Peyer's patch (tissue), 4 donors: ENCODE results near the gene GAST.

Experiments
- CTCF ChIP-seq, 6 experiments: fragments of 450-650 bp in 4 of 6; fragments of 200-600 bp in 2 of 6; sonication (generic) in 1 of 6; IDR thresholded peaks; one replicate each; pipeline ENCODE4 v1.5.1; 2017 to 2019; ENCODE audit warnings: antibody characterized with exemption in 6 of 6, mild to moderate bottlenecking in 3 of 6, moderate library complexity in 1 of 6
- POLR2A ChIP-seq, 2 donors: fragments of 450-650 bp; IDR thresholded peaks; one replicate each; pipeline ENCODE4 v1.5.1; 2017; ENCODE audit warnings: antibody characterized with exemption in 2 of 2, mild to moderate bottlenecking in 2 of 2, moderate library complexity in 2 of 2

GRCh38 chr17:41689497-41690299 is 22.4 kb upstream of the GAST start:
- TF ChIP-seq POLR2A (IDR thresholded peaks at IDR 0.05), result no peak
- peak; percentile 44 to 83 (median 70) for TF ChIP-seq CTCF (IDR thresholded peaks at IDR 0.05)
